Adrenal gland (tissue), 5 donors: Measurements from ENCODE around the gene MYZAP.

Experiments
- CTCF ChIP-seq, 6 experiments: fragments of 450-650 bp in 4 of 6; fragments of 200-600 bp in 2 of 6; sonication (generic) in 1 of 6; IDR thresholded peaks; 1 replicate in 5 of 6; 2 replicates in 1 of 6; pipeline versions ENCODE4 v1.5.1 to v1.8.0; 2016 to 2021; ENCODE audit warnings: antibody characterized with exemption in 6 of 6, mild to moderate bottlenecking in 2 of 6, moderate library complexity in 1 of 6
- POLR2A ChIP-seq, 2 donors: fragments of 450-650 bp; IDR thresholded peaks; one replicate each; pipeline ENCODE4 v1.6.1; 2017; ENCODE audit warnings: antibody characterized with exemption in 2 of 2, mild to moderate bottlenecking in 2 of 2, moderate library complexity in 1 of 2
- donor health status: DM: no; HTN: no; CAD: no.

DNA sequence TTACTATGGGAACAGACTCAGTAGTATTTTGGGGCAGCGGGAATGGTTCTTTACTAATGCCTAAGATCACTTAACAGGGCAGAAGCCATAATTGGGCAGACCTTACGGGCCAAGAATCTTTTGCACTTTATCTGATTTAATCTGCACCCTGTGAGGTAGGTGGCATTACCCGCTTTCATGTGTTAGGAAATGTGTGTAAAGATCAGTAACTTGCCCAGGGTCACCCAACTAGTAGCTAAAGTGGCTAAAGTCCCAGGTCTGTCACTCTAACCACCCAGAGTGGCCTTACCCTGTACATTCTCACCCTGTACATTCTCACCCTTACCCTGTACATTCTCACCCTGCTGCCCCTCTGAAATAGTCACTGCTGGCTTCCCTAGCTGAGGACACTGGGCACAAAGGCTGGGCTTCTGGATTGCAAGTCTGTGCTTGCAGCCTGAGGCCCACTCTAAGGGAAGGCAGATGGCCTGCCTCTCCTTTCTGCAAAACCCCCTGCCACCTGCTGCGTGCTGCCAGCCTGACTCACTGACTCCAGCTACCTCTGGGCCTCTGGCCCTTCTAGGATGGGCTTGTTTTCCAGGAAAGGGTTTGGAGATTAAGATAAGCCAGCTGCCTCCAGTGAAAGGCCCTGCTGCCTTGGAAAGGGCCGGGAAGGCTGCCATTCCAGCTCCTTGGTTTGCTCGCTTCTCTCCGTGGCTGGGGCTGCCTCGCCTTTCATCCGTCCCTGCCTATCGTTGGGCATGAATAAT, 37.5 kb upstream of the MYZAP start:
- TF ChIP-seq CTCF (IDR thresholded peaks at IDR 0.05) (no peak), POLR2A (IDR thresholded peaks at IDR 0.05) (no peak)
